GM21390 (cell line): Measurements from ENCODE around the gene CSRNP2.

Experiments
- ATAC-seq: cut with Tn5 transposase; IDR thresholded peaks from one replicate; pipeline ENCODE4 v1.9.1; 2021; ENCODE audit not compliant: unreplicated experiment

The CSRNP2 gene, protein sequence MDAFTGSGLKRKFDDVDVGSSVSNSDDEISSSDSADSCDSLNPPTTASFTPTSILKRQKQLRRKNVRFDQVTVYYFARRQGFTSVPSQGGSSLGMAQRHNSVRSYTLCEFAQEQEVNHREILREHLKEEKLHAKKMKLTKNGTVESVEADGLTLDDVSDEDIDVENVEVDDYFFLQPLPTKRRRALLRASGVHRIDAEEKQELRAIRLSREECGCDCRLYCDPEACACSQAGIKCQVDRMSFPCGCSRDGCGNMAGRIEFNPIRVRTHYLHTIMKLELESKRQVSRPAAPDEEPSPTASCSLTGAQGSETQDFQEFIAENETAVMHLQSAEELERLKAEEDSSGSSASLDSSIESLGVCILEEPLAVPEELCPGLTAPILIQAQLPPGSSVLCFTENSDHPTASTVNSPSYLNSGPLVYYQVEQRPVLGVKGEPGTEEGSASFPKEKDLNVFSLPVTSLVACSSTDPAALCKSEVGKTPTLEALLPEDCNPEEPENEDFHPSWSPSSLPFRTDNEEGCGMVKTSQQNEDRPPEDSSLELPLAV

DNA sequence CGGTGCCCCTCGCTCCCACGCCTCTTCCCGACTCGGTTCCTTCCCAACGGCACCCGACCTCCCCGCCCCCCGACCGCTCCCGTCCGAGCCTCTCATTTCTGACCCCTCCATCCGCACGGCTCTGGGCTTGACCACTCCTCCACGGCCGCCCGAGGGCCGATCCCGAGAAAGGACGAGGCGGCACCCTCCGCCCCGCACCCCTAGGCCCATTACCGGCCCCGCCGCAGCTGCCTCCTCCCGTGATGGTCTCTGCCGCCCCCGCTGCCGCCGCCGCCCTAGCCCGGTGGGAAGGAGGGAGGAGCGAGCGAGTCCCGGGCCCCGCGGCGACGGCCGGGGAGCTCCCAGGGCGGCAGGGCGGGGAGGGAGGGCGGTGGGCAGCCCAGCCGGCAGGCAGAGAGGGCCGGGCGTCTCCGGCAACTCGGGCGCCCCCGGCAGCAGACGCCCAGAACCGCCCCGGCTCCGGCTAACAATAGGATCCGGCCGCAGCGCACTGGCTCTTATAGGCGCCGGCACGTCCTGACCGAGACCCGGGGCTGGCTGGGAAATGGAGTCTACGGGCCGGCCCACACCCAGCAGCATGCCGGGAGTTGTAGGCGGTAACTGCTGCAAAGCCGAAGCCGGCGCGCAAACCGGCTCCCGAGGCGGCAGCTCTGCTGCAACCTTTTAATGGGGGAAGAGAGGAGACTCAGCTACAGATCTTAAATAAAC, at the start of gene CSRNP2:
Gene CSRNP2 (minus strand): TSS at position 471 of the 708 bp plus-strand sequence. CDS start 7,035 bp downstream, outside the sequence.
- peak; percentile 98 for ATAC-seq

DNA sequence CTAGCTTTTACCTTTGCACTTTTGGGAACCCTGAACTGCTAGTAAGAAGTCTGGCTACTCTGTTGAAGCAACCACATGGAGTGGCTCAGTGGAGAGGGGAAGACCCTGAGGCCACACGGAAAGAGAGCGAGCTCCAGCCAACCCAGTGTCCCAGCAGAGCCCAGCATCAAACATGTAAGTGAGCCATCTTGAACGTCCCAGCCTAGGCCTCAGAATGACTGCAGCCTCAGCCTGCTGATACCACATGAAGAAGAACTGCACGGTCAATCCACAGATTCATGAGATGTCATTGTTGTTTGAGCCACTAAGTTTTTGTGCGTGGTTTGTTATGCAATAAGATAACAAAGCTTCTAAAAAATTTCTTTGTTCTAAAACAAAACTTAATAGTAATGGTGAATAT, 49.3 kb upstream of the CSRNP2 start:
- ATAC-seq, result no peak

DNA sequence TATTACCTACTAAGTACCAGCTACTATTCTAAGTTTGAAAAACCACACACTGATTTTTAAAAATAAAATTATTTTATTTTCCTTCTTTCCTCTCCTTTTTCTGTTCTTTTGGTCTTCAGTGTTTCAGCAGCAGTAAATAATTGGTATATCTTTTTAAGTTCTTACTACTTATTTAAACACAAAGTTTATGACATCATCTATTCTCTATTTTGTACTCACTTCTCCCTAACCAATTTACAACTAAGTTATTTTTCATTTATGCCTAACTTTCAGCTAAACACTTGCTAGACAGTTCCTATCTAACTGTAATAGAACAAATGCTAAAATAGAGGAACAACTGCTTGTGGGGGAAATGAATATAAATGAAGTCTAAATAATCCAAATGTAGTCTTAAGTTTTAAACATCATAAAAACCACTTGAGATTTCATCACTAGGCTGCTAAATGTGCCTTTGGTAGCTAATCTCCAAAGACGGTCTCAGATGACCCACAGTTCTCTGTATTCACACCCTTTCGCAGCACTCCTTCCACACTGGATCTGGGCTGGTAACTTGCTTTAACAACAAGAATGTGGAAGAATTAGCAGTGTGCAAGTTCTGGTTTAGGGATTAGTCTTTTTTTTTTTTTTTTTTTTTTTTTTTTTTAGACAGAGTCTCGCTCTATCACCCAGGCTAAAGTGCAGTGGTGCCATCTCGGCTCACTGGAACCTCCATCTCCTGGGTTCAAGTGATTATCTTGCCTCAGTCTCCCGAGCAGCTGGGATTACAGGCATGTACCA, 48.5 kb upstream of the CSRNP2 start:
- no peak for ATAC-seq

DNA sequence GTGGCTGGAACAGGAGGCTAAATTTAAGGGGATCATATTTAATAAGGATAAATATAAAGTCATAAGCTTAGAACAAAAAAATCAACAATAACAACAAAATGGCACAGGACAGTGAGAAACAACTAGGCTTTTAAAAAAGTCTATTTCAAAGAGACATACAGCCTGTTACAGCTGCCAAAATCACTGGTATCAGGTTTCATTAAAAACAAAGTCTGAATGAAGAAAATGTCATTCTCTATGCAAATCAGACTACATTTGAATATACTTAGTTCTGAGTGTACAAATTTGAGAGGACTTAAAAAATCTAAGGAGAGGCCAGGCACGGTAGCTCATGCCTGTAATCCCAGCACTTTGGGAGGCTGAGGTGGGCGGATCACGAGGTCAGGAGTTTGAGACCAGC, 45.5 kb upstream of the CSRNP2 start:
- no peak for ATAC-seq

DNA sequence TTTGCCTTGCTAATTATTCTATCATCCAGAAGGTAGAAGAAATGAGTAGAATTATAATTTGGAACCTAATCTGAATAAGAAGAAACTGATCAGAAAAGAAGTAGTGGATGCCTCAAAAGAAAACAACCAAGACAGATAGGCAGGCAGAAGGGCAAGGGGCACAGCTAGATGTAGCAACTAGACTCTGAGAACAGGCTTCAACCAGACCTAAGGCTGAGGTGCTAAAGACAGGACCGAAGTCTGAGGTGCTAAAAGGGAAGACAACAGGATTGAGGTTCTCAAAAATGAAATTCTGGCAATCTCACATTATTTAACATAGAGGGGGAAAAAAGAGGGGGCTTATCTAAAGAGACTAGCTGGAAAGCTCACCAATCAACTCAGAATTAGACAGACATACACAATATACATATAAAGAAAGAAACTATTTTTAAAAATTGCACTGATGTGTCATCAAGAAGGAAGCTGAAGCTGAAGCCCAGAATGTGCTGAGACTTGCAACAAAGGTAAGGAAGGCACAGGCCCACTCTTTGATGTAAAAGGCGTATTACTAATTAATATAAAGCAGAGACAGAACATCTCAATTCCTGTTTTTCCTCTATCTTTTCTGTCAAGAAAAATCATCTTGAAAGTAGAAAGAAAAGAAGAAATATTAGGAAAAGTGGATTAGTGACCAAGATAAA, 43.8 kb upstream of the CSRNP2 start:
- ATAC-seq, result no peak

DNA sequence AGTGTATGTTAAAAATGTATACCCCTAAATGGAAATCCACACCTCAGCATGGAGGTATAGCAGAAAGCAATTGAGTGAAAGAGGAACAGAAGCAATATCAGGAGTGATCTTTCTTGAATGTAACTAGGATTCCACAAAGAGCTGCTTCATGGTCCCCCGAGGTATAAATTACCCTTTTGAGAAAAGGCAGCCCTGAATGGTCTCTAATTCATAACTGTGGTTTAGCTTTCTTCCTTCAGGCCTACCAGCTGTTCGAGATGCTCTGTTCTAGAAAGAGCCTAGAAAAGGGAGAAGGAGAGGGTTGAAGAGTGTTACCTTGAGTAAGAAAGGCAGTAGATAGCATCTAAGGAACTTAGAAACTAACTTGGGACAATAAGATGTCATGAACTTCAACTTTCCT, 42.9 kb upstream of the CSRNP2 start:
- no peak for ATAC-seq

DNA sequence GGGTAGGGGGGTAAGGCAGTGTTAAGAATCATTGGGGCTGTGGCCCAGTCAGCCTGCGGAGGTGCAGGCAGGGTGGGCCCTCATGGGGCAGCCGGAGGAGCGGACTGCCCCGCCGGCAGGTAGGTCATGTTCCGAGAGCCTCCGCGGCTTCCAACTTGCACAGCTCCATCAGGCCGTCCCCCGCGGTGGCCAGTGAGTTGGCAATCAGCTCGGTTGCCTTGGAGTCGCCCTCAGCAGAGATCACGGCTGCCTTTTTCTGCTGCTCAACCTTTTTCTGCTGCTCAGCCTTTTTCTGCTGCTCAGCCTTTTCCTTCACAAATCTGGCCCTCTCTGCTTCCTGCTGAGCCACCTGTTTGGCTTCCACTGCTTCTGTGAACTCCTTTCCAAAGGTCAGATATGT, 41.1 kb upstream of the CSRNP2 start:
- ATAC-seq, result no peak

DNA sequence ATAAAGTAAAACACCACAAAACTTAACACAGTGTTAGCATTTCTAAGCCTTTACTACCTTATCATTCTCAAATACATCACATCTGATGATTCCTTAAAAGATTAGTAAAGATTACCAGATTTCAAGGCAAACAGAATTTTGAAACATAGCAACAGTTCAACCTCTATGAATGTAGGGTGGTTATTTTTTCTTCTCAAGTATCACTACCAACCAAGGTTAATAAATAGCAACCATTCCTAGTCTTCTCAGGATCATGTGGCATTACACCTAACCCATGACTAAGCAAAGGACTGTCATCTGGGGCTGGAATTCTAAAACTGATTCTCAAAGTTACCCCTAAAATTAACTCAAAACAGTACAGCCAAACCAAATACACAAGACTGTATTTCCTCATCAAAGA, 39.4 kb upstream of the CSRNP2 start:
- no peak for ATAC-seq

DNA sequence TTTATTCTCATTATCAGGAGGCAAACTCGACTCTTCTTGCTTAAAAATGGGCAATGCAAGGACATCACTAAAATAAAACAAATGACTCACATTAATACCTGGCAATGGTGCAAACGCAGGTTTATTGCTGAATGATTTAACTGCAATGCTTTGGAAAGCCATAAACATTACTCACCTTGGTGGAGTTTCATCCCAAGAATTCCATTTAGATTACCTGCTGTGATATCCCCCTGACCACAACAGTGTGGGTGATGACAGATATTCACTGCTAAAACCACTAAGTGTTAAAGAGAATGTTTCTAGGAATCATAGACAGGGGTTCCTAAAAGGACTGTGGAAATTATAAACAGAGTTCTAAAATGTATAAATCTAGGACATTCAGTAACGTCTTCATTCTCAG, 35.3 kb upstream of the CSRNP2 start:
- ATAC-seq, result no peak

DNA sequence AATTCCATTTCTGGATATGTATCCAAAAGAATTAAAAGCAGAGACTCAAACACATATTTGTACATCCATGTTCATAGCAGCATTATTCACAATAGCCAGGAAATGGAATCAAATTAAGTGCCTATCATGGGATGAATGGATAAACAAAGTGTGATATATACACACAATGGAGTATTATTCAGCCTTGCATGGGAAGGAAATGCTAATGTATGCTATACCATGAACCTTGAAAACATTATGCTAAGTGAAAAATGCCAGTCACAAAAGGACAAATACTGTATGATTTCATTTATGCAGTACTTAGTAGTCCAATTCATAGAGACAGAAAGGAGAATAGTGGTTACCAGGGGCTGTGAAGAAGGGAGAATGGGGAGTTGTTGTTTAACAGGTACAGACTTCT, 32.1 kb upstream of the CSRNP2 start:
- no peak for ATAC-seq

DNA sequence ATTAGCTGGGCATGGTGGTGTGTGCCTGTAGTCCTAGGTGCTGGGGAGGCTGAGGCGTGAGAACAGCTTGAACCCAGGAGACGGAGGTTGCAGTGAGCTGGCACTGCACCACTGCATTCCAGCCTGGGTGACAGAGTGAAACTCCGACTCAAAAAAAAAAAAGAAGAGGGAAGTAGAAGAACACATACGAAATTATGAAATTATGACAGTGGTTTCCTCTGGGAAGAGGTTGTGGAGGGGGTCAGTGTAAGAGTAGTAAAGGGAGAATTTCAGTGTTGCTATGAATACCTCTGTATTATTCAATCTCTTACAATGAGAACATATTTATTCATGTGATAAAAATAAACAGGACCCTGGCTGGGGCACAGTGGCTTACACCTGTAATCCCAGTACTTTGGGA, 24.7 kb upstream of the CSRNP2 start:
- no peak for ATAC-seq

DNA sequence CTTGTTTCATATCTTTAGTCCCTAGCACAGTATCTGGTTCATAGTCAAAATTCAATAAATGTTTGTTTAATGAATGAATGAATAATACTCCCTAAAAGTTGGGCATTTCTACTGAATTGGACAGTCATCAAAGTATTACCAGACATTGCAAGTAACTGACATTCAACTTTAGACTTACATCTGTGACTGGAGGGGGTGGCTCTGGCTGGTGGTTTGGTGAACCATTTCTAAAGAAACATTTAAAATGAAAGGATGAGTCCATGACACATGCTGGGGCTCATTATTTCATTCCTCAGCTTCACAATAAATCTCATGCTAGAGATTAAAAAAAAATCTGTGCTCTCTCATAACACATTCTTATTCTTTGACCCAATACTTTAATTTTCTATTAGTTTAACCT, 20.6 kb upstream of the CSRNP2 start:
- no peak for ATAC-seq

DNA sequence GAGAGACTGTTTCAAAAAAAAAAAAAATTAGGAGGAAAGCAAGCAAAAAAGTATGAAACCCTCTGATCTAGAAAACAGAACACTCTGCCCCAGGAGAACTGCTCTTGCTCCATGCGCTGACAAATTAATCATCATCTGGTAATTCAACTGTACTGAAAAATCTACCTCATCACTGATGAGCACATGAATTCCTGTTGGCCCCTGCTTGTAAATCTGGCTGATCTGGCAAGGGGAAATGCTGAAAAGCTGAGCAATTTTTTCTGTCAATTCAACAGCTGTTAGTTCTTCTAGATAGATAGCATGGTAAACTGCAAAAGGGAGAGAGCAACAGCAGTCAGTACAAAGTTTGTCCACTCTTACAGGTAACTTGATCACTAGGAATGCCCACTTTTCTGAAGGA, 15.2 kb upstream of the CSRNP2 start:
- ATAC-seq, result no peak

DNA sequence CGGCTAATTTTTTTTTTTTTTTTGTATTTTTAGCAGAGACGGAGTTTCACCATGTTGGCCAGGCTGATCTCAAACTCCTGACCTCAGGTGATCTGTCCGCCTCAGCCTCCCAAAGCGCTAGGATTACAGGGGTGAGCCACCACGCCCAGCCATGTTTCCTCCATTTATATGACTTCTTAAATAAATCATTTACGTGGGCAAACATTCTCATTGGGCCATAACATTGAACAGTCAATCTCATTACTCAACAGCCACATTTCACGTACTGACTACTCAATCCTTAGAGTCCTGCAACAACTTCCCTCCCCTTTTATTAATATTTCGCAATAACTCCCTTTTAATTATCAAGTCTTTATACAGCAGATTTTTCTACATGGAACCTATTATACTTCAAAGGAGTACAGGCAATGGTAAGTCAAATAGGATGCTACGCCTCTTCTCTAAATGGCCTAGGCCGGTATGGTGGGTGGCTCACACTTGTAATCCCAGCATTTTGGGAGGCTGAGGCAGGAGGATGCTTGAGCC, 7.4 kb upstream of the CSRNP2 start:
- ATAC-seq, result no peak

DNA sequence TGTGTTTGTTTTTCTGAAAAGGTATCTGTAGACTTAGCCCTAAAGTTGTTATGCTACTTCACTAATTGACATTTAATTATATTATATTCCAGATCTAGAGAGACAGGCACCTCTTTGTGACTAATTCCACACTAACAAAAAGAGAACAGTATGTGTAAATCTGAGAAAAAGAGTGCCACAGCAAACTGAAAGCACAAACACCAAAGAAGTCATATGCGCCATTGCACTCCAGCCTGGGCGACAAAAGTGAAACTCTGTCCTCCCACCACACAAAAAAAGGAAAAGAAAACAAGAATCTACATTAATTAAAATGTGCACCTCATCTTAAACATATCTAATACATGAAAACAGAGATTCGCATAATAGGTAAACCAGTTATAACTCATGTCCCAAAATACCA, 4.4 kb upstream of the CSRNP2 start:
- no peak for ATAC-seq

DNA sequence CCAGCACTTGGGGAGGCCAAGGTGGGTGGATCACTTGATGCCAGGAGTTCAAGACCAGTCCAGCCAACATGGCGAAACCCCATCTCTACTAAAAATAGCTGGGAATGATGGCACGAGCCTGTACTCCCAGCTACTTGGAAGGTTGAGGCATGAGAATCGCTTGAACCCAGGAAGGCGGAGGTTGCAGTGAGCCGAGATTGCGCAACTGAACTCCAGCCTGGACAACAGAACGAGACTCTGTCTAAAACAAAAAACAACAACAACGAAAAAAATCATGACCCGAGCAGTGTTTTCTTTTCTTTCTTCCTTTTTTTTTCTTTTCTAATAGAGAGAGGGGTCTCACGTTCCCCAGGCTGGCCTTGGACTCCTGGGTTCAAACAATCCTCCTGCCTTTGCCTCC, 3.5 kb upstream of the CSRNP2 start:
- ATAC-seq, result no peak

DNA sequence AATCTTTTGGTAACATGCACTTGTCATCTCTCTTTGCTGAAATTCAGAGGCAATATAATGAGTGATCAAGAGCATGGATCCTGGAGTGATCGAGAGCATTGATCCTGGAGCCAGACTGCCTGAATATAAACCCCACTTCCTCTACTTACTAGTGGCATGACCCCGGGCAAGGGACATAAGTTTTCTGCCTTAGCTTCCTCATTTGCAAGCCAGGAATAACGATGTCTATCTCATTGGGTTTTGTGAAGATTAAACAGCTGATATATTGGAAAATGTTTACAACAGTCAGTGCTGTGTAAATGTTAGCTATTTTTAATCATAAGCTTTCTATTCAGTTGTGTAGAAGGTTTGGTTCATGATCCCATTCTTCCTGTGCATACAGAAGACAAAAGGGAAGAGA, 2.4 kb upstream of the CSRNP2 start:
- no peak for ATAC-seq

DNA sequence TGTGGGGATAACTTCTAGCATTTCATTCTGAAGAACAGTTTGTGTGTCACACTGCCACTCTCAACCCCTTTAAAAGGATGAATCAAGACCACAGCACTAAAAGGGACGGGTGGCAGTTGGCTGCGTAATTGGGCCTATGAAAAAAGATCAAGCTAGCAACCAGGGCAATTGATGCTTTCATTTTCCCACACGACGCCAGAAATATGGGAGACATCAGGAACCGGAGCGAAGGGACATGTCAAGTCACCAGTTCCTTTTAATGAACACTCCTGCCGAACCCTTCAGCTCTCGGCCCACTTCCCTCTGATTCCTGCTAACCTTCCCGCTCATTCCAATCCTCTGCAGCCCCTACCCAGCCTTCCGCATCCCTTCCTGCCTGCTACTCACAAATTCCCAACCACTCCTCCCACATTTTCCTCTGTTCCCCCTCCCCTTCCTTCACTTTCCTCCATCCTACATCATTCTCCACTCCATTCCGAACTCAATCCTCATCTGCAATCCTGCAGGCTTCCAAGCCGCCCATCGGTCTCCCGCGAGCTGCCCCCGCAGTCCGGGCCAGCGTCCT, 753 bp downstream of the CSRNP2 start:
- ATAC-seq, result peak; percentile 12

DNA sequence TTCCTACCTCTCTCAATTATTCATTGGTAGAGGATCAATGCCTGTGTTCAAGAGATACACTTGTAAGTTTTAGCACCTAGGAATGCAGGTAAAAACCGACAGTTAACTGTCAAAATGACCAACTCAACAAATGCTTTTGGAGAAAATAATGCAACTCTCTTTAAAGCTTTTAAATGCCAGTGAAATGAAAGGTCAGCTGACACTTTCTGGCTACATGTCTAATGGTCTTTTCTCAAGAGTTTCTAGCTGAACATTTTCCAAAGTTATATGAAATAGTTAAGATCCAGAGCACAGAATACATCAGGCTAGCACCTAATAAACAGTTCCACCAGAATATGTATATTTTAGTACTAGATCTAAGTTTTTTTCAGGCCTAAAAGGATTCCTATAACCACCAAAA, 2.0 kb downstream of the CSRNP2 start:
- no peak for ATAC-seq

DNA sequence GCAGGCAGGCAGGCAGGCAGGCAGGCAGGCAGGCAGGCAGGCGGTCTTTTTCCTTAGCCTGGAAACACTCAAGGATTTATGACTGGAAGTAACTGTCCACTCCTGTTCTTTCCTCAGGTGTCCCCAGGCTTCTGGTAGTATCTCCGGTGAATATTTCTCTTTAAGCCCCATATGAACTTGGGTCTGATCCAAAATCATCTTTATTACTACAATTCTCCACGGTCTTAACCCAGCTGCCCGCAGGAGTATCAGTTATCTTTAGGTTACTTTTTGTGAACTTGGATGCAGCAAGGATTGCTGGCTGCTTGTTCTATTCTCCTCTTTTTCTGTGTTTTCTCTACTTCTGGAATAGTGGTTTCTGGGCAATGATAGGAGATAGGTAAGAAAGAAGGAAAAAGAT, 3.3 kb downstream of the CSRNP2 start:
- no peak for ATAC-seq
